Caco-2 (cell line): Measurements from ENCODE around the gene NRF1. TPM values are rescaled to one million over a fixed set of nuclear protein-coding genes. Genes with fewer than 3 reads are reported as not detected.

Experiments
- BruUV-seq: library from RNA; stranded (reverse); fragments of 400-500 nt; replicated peaks from 2 replicates; lab custom pipeline; 2021; lab: Mats Ljungman, UMichigan
- CTCF ChIA-PET: fragments of 300-600 bp; sonication (Branson Sonifier 250); formaldehyde crosslinking; loops from one replicate; lab custom pipeline; 2022; ENCODE audit warnings: antibody characterized with exemption; lab: Charles Lee
- POLR2A ChIA-PET: fragments of 300-600 bp; sonication (Branson Sonifier 250); formaldehyde crosslinking; loops from one replicate; lab custom pipeline; 2022; ENCODE audit warnings: antibody characterized with exemption; lab: Charles Lee
- DNase-seq, 2 experiments: peaks; one replicate each; pipeline versions ENCODE4 v3.0.0 to v3.0.0-alpha.2; 2020 to 2022
- H3K27me3 ChIP-seq: replicated peaks from 2 replicates; pipeline ENCODE4 v1.6.0; 2011; ENCODE audit warnings: low read length; ENCODE audit not compliant: control insufficient read depth, insufficient read depth
- H3K36me3 ChIP-seq: 2 replicates; pipeline ENCODE4 v1.5.1; 2011; ENCODE audit warnings: low read length; ENCODE audit not compliant: control insufficient read depth, insufficient read depth
- H3K4me1 ChIP-seq: fragments of 250-450 bp; sonication (Bioruptor Pico); 2 replicates; pipeline ENCODE4 v1.5.1; 2020; ENCODE audit warnings: mild to moderate bottlenecking
- H3K4me3 ChIP-seq: 2 replicates; pipeline ENCODE4 v1.5.1; 2011; ENCODE audit warnings: low read depth, mild to moderate bottlenecking, control low read depth, low read length
- H3K9me3 ChIP-seq: fragments of 250-450 bp; sonication (Bioruptor Pico); 2 replicates; pipeline ENCODE4 v1.5.1; 2020; ENCODE audit warnings: mild to moderate bottlenecking, moderate library complexity
- H3K27ac Mint-ChIP-seq: one replicate; pipeline ENCODE4 v1.8.0; 2022; ENCODE audit warnings: mixed read lengths; ENCODE audit not compliant: unreplicated experiment
- H3K27me3 Mint-ChIP-seq: one replicate; pipeline ENCODE4 v1.8.0; 2022; ENCODE audit warnings: mixed read lengths; ENCODE audit not compliant: insufficient read depth, unreplicated experiment
- H3K36me3 Mint-ChIP-seq: one replicate; pipeline ENCODE4 v1.8.0; 2022; ENCODE audit warnings: mild to moderate bottlenecking, mixed read lengths; ENCODE audit not compliant: insufficient read depth, unreplicated experiment
- H3K4me1 Mint-ChIP-seq: one replicate; pipeline ENCODE4 v1.8.0; 2022; ENCODE audit warnings: low read depth, mixed read lengths; ENCODE audit not compliant: unreplicated experiment
- H3K4me3 Mint-ChIP-seq: one replicate; pipeline ENCODE4 v1.8.0; 2022; ENCODE audit warnings: mild to moderate bottlenecking, moderate library complexity, mixed read lengths; ENCODE audit not compliant: unreplicated experiment
- H3K9me3 Mint-ChIP-seq: one replicate; pipeline ENCODE4 v1.8.0; 2022; ENCODE audit warnings: mixed read lengths; ENCODE audit not compliant: unreplicated experiment
- CTCF ChIP-seq, 2 experiments: fragments of 200-600 bp in 1 of 2; IDR thresholded peaks; 1 replicate in 1 of 2; 2 replicates in 1 of 2; pipeline versions ENCODE4 v1.5.1 to v1.8.0; 2011 to 2022; ENCODE audit warnings: antibody characterized with exemption in 1 of 2, control low read depth in 1 of 2, inconsistent platforms in 1 of 2, low read depth in 1 of 2, low read length in 1 of 2, mild to moderate bottlenecking in 1 of 2, moderate library complexity in 1 of 2; ENCODE audit not compliant: insufficient read depth in 1 of 2, severe bottlenecking in 1 of 2, unreplicated experiment in 1 of 2
- intact Hi-C: fragments of 100-400 bp; cut with micrococcal nuclease; formaldehyde crosslinking; loops from one replicate; pipeline ENCODE4 v1.10.0; 2022; ENCODE audit not compliant: unreplicated experiment
- total RNA-seq: library from RNA; stranded (reverse); gene quantifications from 2 replicates; pipeline ENCODE4 v1.2.3, GENCODE V29; 2022

Gene NRF1
- total RNA-seq, 1 experiment from 2014 or later, result 22.5 TPM

- H3K9me3 Mint-ChIP-seq, result no peaks in the 10 kb centered on the region
- no peaks in the 10 kb centered on the region for H3K4me1 Mint-ChIP-seq
- H3K36me3 Mint-ChIP-seq, result no peaks in the 10 kb centered on the region
- no peaks in the 10 kb centered on the region for H3K27me3 Mint-ChIP-seq
- no peak overlapping the region for H3K4me3 Mint-ChIP-seq
- no TSS peak for BruUV-seq
- intact Hi-C loops, result no loop called here
- ChIA-PET CTCF (interaction anchor here (0.7 kb wide), 1 partner anchor 11 kb away, joined by 3 read pairs; no protein-coding TSS in a partner anchor), POLR2A (no interaction called here)
- H3K9me3 ChIP-seq, result no peaks in the 10 kb centered on the region
- H3K27me3 ChIP-seq, result no peaks in the 10 kb centered on the region
- no peaks in the 10 kb centered on the region for H3K36me3 ChIP-seq
- no peaks in the 10 kb centered on the region for H3K4me1 ChIP-seq
- DNase-seq, result no peak
- H3K4me3 ChIP-seq, result no peak overlapping the region
- no peak for TF ChIP-seq CTCF (IDR thresholded peaks at IDR 0.05; ENCODE audit: insufficient read depth in 1 of 2, low read depth in 1 of 2, low read length in 1 of 2, severe bottlenecking in 1 of 2, unreplicated experiment in 1 of 2)
- H3K27ac Mint-ChIP-seq, result no peak overlapping the region
Measured at GRCh38 chr7:129649128-129649690, 37.7 kb downstream of the NRF1 start.

- no TSS peak for BruUV-seq
- Mint-ChIP-seq H3K4me1 (no peaks in the 10 kb centered on the region), H3K27me3 (no peaks in the 10 kb centered on the region), H3K9me3 (no peaks in the 10 kb centered on the region), H3K27ac (no peak overlapping the region), H3K4me3 (no peak overlapping the region), H3K36me3 (no peaks in the 10 kb centered on the region)
- ChIA-PET CTCF (no interaction called here), POLR2A (no interaction called here)
- intact Hi-C loops, result no loop called here
- TF ChIP-seq CTCF (IDR thresholded peaks at IDR 0.05; ENCODE audit: insufficient read depth in 1 of 2, low read depth in 1 of 2, low read length in 1 of 2, severe bottlenecking in 1 of 2, unreplicated experiment in 1 of 2), result no peak
- Histone ChIP-seq H3K4me3 (no peak overlapping the region), H3K4me1 (no peaks in the 10 kb centered on the region), H3K9me3 (no peaks in the 10 kb centered on the region), H3K27me3 (no peaks in the 10 kb centered on the region), H3K36me3 (no peaks in the 10 kb centered on the region)
- DNase-seq, result no peak
Measured at GRCh38 chr7:129650056-129650758, 38.7 kb downstream of the NRF1 start.

GRCh38 chr7:129652914-129653313 lies 41.4 kb downstream of the NRF1 start:
- Histone ChIP-seq H3K27me3 (no peaks in the 10 kb centered on the region), H3K4me3 (no peak overlapping the region), H3K4me1 (no peaks in the 10 kb centered on the region), H3K9me3 (no peaks in the 10 kb centered on the region), H3K36me3 (no peaks in the 10 kb centered on the region; the same call in 1 of the 2 replicates)
- no TSS peak for BruUV-seq
- ChIA-PET CTCF (no interaction called here), POLR2A (no interaction called here)
- H3K27me3 Mint-ChIP-seq, result no peaks in the 10 kb centered on the region
- no peak overlapping the region for H3K27ac Mint-ChIP-seq
- H3K9me3 Mint-ChIP-seq, result no peaks in the 10 kb centered on the region
- intact Hi-C loops, result no loop called here
- H3K36me3 Mint-ChIP-seq, result no peaks in the 10 kb centered on the region
- DNase-seq, result no peak
- no peaks in the 10 kb centered on the region for H3K4me1 Mint-ChIP-seq
- no peak overlapping the region for H3K4me3 Mint-ChIP-seq
- TF ChIP-seq CTCF (IDR thresholded peaks at IDR 0.05; ENCODE audit: insufficient read depth in 1 of 2, low read depth in 1 of 2, low read length in 1 of 2, severe bottlenecking in 1 of 2, unreplicated experiment in 1 of 2), result no peak
